Fibroblast of peridontal ligament (primary cell): ENCODE measurements around the gene TRPM5.

ENCODE experiments used
- DNase-seq: peaks from one replicate; pipeline ENCODE4 v3.0.0-alpha.2; 2010; ENCODE audit errors: extremely low read depth

TRPM5 gene

DNA sequence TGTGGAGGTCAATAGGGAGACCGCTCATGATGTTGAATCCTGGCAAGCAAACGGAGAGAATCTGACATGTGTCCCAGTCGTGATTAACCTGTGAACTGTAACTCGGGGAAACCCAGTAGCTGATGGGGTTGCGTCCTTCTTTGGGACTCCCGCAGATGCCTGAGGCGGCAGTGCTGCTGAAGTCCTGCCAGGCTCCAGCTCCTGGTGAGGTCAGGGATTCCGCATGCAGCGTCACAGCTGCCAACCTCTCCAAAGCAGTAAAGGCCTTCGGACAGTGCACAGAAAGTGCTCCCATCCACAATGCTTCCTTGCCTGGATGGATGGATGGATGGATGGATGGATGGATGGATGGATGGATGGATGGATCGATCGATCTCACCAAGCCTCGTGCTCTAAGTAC is 14.0 kb upstream of the TRPM5 start:
- DNase-seq, result no peak

DNA sequence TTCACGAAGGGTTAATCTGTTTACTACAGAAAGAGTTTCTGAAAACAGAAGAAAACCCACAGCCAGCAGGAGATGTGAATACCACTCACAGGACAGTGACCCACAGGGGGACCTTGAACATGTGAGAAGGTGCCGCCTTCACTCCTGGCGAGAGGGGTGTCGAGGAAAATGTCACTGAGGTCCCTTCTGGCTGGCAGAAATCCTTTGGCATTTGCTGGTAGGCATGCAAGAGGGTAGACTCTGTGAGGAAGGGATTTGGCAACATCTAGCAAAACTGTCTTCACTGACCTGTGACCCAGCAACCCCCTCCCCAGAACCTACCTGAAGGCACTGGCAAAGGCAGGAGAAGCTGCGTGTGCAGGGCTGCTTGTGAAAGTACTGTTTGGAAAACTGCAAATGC is 9.1 kb upstream of the TRPM5 start:
- no peak for DNase-seq

DNA sequence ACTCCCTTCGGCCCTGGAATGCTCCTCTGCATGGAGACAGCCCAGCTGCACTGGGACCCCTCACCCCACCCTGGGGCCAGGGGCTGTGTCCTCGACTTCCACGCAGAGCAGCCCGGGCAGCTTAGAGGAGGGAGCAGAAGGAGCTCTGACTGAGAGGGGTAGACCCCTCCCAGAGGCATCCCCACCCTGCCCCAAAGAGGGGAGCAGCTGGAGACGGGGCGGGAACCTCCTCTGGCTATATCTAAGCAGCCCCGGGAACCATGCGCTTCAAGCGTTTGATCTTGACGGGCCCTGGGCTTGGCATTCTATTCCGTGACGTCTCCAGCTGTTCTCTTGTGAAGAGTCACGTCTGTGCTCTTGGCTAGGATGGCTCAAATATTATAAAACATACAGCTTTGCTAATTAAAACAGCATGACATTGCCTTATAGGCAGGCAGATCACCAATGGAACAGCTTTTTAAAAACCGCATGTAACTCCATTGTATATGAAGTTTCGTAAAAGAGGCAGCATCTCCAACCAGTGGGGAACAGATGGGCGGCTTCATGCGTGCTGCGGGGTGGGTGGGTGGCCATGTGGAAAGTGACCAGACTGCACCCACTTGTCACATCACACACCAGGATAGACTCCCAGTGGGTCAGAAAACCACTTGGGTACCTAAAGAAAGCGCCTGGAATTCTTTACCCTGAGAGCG is 8.2 kb upstream of the TRPM5 start:
- DNase-seq, result peak; percentile 31

DNA sequence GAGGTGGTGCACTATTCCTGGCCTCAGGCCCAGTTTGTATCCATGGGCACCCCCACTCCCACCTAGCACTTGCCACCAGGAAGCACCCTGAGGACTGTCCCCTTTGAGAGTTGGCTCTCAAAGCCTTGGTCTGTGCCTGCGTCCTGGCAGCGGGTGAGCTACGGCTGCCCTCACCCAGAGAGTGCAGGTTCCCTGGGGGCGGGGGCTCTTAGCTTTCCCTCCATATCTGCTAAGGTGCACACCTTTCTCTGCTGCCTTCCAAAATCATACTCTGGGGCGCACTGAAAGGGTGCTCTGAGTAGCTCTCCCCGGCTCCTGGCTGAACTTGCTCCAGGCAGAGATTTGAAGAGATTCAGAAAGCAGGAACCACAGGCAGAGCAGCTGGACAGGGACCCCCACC is 7.6 kb upstream of the TRPM5 start:
- no peak for DNase-seq

DNA sequence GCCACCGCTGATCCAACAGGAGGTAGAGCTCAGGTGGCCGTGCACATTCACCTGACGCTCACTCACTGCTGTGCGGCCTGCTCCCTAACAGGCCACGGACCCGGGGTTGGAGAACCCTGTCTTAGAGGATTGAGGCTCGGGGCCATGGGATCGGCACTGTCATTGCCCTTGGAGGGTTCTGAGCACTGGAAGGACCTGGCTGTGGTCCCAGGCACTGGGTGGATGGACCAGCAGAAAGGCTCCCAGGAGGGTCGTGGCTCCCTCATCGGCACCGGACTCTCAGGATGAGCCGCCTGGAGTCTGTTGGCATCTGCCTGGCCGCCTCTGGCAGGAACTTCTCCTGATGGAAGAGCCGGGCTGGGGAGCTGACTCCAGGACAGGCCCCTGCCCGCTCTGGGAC is 7.0 kb upstream of the TRPM5 start:
- no peak for DNase-seq

DNA sequence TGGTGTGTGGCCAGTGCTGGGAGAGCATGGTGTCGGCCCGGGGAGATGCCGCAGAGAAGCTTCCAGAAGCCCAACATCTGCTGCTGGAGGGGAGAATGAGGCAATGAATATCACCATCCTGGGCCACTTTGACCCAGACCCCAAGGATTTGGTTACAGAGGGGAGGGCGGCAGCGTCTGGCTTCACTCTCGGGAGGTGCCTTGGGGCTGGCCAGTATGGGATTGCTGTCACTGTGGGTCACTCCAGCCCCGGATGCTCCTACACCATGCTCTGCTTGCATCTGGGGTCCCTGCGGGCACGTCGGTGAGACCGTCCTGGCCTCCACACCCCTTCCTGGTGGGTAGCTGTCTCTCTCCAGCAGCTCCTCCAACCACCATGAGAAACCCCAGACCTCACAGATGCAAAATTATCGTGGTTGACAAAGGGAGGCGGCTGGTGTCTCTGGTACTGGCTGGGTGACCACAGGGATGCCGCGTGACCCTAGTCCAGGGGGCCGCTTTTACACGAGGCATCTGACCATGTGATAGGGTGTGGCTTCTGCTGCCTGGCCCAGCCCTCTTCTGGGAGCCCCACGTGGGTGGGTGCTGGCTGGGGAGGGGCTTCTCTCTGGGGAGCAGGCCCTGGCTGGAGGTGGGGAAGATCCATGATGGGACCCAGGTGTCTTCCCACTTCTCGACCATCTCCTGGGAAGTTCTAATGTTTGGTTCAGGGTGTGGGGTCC is 6.2 kb upstream of the TRPM5 start:
- no peak for DNase-seq

DNA sequence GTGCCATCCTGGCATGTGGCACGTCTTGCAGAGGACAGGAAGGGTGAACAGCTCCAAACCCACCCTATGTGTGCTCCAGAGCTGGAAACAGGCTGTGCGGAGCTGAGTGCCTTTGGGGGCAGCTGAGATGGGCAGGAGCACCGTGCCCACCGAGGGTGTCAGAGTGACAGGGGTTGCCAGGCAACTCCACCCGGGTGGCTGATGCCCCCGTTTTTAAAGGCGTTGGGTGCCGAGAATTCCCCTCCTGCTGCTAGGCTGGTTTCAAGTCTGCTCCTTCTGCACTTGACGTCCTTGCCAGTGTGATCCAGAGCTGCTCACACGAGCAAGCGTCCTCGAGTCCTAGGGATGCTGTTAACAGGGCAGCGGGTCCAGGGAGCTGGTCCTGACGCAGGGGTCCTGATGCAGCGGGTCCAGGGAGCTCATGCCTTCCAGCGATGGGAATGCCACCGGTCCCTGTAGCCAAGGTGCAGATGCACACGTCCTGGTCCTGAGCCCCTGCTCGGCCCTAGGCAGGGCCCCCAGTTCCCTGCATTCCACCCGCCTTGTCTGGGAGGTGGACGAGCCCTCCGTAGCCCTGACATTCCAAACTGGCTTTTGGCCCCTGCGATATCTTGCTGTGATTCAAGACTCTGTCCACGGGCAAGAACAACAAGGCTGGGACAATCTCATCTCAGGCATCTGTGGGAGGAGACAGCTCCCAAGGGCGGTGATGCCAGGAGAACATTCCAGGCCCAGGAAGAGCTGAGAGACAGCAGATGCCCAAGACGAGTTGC is 5.4 kb upstream of the TRPM5 start:
- no peak for DNase-seq

DNA sequence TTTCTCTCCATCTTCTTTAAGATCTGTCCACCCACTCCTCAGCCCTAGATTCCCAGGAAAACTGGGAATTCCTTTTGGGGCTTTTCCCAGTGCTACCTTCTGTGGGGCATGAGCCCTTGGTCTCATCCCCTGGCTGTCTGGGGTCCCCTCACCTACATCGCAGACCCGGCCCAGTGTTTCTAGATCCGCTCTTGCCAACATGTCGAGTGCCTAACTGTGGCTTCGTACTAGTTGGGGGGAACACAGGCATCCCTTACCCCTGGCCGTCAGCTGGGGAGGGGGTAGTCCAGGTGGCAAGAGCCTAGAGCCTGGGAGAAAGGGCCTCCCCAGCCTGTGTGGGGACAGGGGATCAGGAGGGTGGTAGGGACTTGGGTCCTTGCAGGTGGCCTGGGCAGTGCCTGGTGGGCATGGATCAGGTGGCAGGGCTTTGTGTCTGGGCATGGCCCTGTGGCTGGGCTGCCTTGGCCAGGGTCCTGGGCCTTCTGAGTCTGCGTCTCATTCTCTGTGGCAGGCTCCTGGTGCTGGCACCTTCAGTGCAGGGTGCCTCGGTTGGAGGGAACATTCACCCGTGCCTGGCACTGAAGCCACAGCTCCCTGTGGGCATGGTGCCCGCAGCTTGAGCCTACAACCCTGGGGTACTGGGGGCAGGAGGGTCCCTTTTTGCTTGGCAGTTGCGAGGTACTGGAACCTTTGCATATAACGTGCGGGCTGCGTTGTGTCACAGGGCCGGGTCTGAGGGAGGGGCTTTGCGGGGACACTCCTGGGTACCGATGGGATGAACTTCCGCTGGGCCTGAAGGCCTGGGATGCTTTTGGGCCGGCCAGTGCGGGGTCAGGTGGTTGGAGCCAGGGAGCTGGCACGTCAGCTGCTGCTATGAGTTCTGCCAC is 4.6 kb upstream of the TRPM5 start:
- DNase-seq, result no peak

DNA sequence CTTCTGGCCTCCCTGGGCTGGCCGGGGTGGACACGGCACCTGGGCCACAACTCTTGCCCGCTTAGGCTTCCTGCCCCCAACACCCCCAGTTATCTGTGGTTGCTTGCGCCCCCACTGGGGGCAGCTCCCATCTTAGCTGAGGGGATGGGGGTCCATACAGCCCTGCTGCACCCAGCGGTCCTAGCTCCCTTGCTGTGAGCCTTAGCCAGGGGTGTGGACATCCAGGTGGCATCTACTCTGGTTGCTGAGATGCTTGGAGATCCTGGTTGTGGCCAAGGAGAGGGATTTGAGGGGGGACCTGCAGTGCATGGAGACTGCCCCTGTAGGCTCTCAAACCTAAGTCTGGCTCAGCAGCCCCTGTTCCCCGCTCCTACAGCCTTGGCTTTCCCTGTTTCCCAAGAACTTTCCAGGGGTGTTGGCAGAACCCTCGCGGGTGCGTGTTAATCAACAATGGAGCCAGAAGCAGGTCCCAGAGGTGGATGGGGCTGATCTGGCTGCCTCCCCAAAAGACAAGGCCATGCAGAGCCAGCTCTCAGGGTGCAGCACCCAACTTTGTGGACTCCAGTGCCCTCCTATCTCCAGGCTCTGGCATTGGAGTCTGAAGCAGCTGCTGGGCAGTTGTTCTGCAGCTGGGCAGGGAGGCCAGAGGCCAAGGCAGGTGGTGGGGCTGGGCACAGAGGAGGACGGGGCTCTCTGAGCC is 3.8 kb upstream of the TRPM5 start:
- DNase-seq, result no peak

DNA sequence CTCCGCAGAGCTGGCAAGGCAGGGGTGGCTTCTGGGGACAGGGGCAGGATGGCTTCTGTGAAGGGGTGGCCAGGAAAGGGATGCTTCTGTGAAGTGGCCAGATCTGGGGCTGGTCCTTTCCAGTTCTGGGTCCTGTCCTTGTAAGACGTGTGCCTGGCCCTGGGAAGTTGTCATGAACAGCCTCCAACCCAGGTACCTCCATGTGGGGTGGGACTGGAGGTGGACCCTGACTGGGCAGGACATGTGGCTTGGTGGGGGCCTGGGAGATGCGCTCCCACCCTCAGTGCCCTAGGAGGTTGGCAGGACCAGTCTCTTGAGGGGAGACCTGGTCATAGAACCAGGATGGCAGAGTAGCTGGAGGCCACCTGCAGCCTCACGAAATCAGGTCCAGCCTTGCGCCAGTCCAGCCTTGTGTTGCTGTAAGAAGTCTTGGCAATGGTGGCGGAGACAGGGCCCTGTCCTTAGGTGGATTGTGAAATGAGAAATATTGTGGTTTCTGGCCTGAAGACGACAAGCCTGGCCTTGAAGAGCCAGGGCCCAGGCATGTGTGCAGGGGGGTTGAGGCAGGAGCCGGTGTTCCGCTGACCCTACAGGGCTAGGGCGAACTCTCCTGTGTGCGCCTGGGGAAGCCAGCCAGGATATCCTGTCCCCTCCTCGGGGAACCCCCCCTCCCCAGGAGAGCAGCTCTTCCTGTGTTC is 3.1 kb upstream of the TRPM5 start:
- DNase-seq, result no peak

DNA sequence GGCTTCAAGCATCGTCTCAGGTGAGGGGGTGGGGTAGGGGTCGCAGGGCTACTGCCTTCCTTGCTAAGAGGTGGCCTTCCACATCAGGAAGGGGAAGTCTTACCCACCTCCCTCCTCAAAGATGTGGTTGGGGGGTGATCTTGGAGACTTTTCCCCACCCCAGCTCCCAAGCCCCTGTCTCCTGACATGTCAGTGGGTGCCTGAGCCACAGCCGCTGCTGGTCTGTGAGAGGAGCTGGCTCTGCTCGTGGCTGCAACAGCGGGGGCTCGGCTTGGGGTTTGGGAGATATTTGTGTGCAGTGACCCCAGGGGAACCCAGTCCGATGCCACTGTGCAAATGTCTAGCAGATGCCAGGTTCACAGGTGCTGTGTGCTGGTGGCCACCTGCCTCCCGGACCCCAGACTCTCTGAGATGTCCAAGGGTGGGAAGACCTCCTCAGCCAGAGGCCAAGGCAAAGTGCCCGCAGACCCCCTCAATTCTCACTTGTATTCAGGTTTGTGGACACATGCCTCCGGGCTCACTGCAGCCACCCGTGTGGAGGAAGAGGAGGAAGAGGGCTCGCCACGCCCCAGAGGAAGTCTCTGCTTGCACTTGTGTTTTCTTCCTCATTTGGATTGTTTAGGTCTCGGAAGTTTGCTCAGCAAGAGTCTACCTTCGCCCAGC is 2.4 kb upstream of the TRPM5 start:
- DNase-seq, result no peak

DNA sequence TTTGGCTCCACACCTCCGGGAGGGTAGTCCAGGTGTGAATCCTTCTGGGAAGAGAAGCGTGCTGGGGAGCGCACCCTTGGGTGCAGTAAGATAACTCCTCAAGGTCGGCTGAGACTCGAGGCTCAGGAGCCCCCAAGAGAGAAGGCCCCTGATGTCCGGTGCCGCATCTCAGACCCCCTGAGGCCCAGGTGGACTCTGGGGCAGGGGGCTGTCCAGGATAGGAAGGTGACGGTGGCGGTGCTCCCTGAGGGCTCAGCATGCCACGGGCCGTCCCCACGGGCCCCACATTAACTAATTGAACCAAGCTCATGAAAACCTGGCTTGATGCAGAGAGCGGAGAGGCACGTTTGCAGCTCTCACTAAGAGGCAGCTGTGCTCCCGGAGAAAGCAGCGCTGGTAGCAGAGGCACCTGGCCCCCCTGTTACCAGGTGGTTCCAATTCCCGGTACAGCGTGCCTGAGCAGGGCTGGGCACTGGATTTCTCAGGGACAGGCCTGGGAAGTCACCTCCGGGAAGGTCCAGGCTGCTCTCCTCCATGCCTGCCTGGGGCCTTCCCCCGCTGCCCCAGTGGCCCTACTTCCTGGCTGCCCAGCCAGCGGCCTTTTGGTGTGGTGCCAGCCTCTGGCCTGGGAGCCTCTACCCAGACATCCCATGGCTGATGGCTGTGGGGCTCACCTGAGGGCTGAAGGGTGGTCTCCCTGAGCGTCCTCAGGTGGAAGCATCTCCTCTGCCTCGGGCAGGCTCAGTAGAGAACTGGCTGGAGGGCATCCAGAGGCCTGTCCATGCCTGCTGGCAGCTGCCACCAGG is 1.6 kb upstream of the TRPM5 start:
- no peak for DNase-seq

DNA sequence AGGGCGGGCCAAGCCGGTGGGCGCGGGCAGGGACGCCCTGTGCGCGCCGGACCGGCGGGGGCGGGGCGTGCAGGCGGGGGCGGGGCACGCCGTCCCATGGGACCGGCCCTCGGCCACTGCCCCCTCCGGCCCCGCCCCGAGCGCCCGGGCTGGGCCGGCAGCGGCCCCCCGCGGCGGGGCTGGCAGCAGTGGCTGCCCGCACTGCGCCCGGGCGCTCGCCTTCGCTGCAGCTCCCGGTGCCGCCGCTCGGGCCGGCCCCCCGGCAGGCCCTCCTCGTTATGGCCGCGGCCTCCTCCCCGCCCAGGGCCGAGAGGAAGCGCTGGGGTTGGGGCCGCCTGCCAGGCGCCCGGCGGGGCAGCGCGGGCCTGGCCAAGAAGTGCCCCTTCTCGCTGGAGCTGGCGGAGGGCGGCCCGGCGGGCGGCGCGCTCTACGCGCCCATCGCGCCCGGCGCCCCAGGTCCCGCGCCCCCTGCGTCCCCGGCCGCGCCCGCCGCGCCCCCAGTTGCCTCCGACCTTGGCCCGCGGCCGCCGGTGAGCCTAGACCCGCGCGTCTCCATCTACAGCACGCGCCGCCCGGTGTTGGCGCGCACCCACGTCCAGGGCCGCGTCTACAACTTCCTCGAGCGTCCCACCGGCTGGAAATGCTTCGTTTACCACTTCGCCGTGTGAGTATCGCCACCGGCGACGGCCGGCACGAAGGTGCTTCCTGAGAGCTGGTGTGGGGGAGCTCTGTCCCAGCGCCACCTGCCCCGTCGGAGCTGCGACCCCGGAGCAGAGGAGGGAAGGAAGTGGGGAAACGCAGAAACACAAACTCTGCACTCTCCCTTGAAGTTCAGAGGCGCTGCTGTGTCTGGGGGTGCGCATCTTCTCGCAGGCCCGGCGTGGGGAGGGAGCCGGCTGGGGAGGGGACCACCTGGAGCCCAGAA is 769 bp upstream of the TRPM5 start, which contains the start of gene KCNQ1:
KCNQ1 (plus strand) TSS at position 188 of the 925 bp plus-strand sequence; CDS start at position 279, 91 bp downstream.
- DNase-seq, result no peak

DNA sequence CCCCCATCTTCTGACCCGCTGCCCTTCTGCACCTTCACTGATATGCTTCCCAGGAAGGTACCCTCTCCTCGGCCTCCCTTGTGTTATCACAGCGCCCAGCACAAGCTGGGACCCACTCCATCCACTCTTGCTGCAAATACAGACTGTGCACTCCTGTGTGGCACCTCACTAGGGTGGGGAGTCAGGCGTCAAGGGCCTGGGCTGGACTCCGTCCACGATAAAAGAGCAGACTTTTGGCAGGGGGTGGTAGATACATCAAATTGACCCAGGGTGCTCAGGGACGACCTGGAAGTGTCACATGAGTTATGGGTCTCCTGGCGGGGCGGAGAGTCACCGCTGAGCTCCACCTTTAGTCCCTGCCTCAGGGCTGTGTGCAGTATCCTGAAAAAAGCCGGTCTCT is 908 bp downstream of the TRPM5 start:
- DNase-seq, result no peak

DNA sequence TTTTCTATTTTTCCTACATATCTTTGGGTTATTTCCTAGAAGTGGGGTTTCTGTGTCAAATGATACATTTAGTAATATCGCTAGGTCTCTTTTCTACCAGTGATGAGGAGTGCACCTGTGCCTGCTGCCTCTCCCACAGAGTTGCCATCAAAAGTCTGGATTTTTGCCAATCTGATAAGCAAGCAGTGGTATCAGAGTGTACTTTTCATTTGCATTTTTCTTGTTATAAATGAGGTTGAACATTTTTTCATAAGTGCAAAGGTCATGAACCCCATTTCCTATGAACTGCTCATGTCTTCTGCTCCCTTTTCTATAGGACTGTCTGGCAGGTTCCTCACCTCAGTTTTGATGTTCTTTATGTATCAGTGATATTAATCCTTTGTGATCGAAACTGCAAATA is 1.7 kb downstream of the TRPM5 start:
- DNase-seq, result no peak

DNA sequence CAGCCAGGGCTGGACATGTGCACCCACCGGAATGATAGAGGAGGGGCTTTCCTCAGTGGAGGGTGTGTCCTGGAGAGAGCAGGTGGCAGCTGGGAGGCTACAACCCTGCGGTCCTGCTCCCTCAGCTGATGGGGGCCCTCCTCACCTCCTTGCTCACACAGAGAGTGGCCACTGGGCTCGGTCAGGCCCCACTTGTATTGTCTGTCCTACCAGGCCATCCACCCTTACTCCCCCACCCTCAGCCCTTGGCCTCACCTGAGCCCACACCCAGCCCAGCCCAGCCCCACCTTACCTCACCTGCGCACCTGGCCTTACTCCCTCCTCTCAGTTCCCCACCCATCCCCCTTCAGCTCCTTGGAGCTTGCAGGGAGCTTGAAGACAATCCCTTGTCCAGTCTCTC is 3.1 kb downstream of the TRPM5 start:
- DNase-seq, result no peak

DNA sequence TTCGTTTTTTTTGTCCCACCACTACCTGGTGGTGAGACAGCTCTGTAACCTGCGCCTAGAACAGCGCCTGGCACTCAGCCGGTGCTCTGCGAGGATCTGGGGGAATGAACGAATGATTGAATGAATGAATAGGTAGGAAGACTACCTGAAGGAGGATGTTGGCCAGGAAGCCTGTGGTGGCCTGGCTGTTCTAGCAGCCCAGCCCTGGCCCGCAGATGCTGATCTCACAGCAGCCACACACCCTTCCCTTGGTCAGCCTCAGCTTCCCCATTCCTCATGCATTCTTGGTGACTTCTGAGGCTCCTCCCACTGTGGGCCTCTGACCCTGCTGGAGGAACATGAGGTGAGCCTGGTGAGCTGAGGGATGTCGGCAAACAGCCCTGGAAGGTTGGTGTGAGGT is 3.7 kb downstream of the TRPM5 start:
- DNase-seq, result no peak

DNA sequence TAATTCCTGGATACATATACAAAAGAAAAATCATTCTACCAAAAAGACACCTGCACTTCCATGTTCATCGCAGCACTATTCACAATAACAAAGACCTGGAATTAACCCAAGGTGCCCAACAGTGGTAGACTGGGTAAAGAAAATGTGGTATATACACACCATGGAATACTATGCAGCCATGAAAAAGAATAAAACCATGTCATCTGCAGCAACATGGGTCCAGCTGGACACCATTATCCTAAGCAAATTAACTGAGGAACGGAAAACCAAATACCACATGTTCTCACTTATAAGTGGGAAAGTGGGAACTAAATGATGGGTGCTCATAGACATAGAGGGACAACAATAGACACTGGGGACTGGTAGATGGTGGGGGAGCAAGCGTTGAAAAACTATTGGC is 4.5 kb downstream of the TRPM5 start:
- no peak for DNase-seq
